Neuronal stem cell (in vitro differentiated cells): Measurements from ENCODE around the gene TNFRSF17.
"Not testable (repeated sequence)": the region's sequence is repeated elsewhere in the genome, so short reads cannot be mapped to it uniquely, and the experiment has no call there.

Experiments used
- DNase-seq: peaks from one replicate; pipeline ENCODE4 v3.0.0-alpha.2; 2013; ENCODE audit warnings: low spot score
- H2AFZ ChIP-seq: one replicate; pipeline ENCODE4 v1.6.1; 2013; ENCODE audit warnings: mild to moderate bottlenecking, low read length, inconsistent platforms
- H2AK5ac ChIP-seq: 2 replicates; pipeline ENCODE4 v1.6.1; 2013; ENCODE audit warnings: low read depth, mild to moderate bottlenecking, inconsistent platforms, low read length, moderate library complexity, mixed read lengths
- H2BK120ac ChIP-seq: 2 replicates; pipeline ENCODE4 v1.6.1; 2013; ENCODE audit warnings: low read depth, mild to moderate bottlenecking, inconsistent platforms, low read length, moderate library complexity, mixed read lengths
- H2BK12ac ChIP-seq: one replicate; pipeline ENCODE4 v1.6.1; 2013; ENCODE audit warnings: low read length, inconsistent platforms
- H2BK15ac ChIP-seq: 2 replicates; pipeline ENCODE4 v1.6.1; 2013; ENCODE audit warnings: mild to moderate bottlenecking, low read length, inconsistent platforms, mixed read lengths
- H2BK5ac ChIP-seq: one replicate; pipeline ENCODE4 v1.6.1; 2013; ENCODE audit warnings: inconsistent platforms, mild to moderate bottlenecking, low read length, moderate library complexity
- H3K14ac ChIP-seq: one replicate; pipeline ENCODE4 v1.6.1; 2013; ENCODE audit warnings: low read length, inconsistent platforms
- H3K18ac ChIP-seq: 2 replicates; pipeline ENCODE4 v1.6.1; 2013; ENCODE audit warnings: low read length, inconsistent platforms
- H3K23ac ChIP-seq: 2 replicates; pipeline ENCODE4 v1.6.1; 2013; ENCODE audit warnings: low read depth, mild to moderate bottlenecking, mixed read lengths, low read length, inconsistent platforms; ENCODE audit not compliant: poor library complexity
- H3K27ac ChIP-seq: replicated peaks from 3 replicates; pipeline ENCODE4 v1.5.1; 2013; ENCODE audit warnings: low read length, inconsistent platforms
- H3K27me3 ChIP-seq, 3 experiments: 2 replicates each; pipeline ENCODE4 v1.6.1; 2013; ENCODE audit warnings: low read length in 3 of 3, mild to moderate bottlenecking in 2 of 3, inconsistent platforms in 1 of 3, low read depth in 1 of 3, mixed read lengths in 1 of 3, moderate library complexity in 1 of 3; ENCODE audit not compliant: control insufficient read depth in 3 of 3, insufficient read depth in 3 of 3
- H3K36me3 ChIP-seq, 2 donors: replicated peaks in 1 of 2; 2 replicates each; pipeline ENCODE4 v1.6.1; 2013; ENCODE audit warnings: low read length in 2 of 2; ENCODE audit not compliant: control insufficient read depth in 2 of 2, insufficient read depth in 2 of 2
- H3K4ac ChIP-seq: 2 replicates; pipeline ENCODE4 v1.6.1; 2013; ENCODE audit warnings: inconsistent platforms, mild to moderate bottlenecking, low read length, moderate library complexity
- H3K4me1 ChIP-seq, 2 donors: 1 replicate in 1 of 2; 2 replicates in 1 of 2; pipeline ENCODE4 v1.6.1; 2013; ENCODE audit warnings: low read length in 2 of 2, low read depth in 1 of 2; ENCODE audit not compliant: control insufficient read depth in 2 of 2, insufficient read depth in 1 of 2
- H3K4me2 ChIP-seq: one replicate; pipeline ENCODE4 v1.6.1; 2013; ENCODE audit warnings: mild to moderate bottlenecking, low read length, inconsistent platforms; ENCODE audit not compliant: insufficient read depth, poor library complexity, severe bottlenecking
- H3K4me3 ChIP-seq, 2 donors: 2 replicates each; pipeline ENCODE4 v1.5.1; 2013; ENCODE audit warnings: low read length in 2 of 2, mild to moderate bottlenecking in 2 of 2, inconsistent platforms in 1 of 2, moderate library complexity in 1 of 2
- H3K79me1 ChIP-seq: one replicate; pipeline ENCODE4 v1.6.1; 2013; ENCODE audit warnings: low read depth, mild to moderate bottlenecking, inconsistent platforms, low read length, moderate library complexity
- H3K9ac ChIP-seq: one replicate; pipeline ENCODE4 v1.6.1; 2013; ENCODE audit warnings: mild to moderate bottlenecking, low read depth, low read length, inconsistent platforms; ENCODE audit not compliant: poor library complexity
- H3K9me3 ChIP-seq, 2 donors: replicated peaks in 1 of 2; 2 replicates each; pipeline versions ENCODE3 to v1.6.1; 2013; ENCODE audit warnings: low read length in 2 of 2, mild to moderate bottlenecking in 2 of 2, inconsistent platforms in 1 of 2, low read depth in 1 of 2, mixed read lengths in 1 of 2, moderate library complexity in 1 of 2; ENCODE audit not compliant: control insufficient read depth in 2 of 2, insufficient read depth in 1 of 2
- H4K8ac ChIP-seq: one replicate; pipeline ENCODE4 v1.6.1; 2013; ENCODE audit warnings: low read depth, mild to moderate bottlenecking, inconsistent platforms, low read length, moderate library complexity
- H4K91ac ChIP-seq: one replicate; pipeline ENCODE4 v1.6.1; 2013; ENCODE audit warnings: low read length, low read depth, mild to moderate bottlenecking, inconsistent platforms; ENCODE audit not compliant: poor library complexity
- WGBS, 2 donors: extraction: QIAGEN DNeasy Blood & Tissue Kit; methylation state at CpG; one replicate each; pipeline ENCODE4 v1.1.7; 2013; ENCODE audit warnings: missing lambda C conversion rate in 2 of 2, mixed read lengths in 1 of 2; ENCODE audit not compliant: insufficient read length in 2 of 2, insufficient replicate concordance in 1 of 2; ENCODE audit errors: extremely low coverage in 2 of 2; 5-methylcytosine and 5-hydroxymethylcytosine counted together

The TNFRSF17 gene

GRCh38 chr16:11962978-11963377, 2.0 kb upstream of the TNFRSF17 start:
- H3K4me1 ChIP-seq, H3K23ac ChIP-seq, H2BK15ac ChIP-seq, H3K36me3 ChIP-seq, H3K14ac ChIP-seq, H3K27ac ChIP-seq, DNase-seq, H2BK5ac ChIP-seq, H3K4me3 ChIP-seq, H2BK120ac ChIP-seq, H3K27me3 ChIP-seq, H3K18ac ChIP-seq, H2BK12ac ChIP-seq, H3K9ac ChIP-seq, H2AK5ac ChIP-seq, H3K4ac ChIP-seq, H4K8ac ChIP-seq, H3K79me1 ChIP-seq, H3K4me2 ChIP-seq, H3K9me3 ChIP-seq, H2AFZ ChIP-seq, H4K91ac ChIP-seq: not testable (repeated sequence)
- WGBS, 2 donors, result no CpG with 5 or more reads among the region's 11 CpGs

- Histone ChIP-seq H3K4me3 (no peak overlapping the region), H2BK5ac (no peak overlapping the region), H2BK120ac (no peak overlapping the region), H3K27ac (no peak overlapping the region), H4K8ac (no peak overlapping the region), H3K79me1 (no peaks in the 10 kb centered on the region), H3K23ac (no peak overlapping the region), H3K18ac (no peak overlapping the region), H3K36me3 (no peaks in the 10 kb centered on the region), H2AK5ac (no peak overlapping the region), H4K91ac (no peak overlapping the region), H2BK12ac (no peak overlapping the region), H3K9ac (no peak overlapping the region), H3K4me1 (peaks cover 0 to 4% of the 10 kb centered on the region in 2 donors), H3K27me3 (no peaks in the 10 kb centered on the region), H2BK15ac (no peak overlapping the region), H3K4me2 (no peak overlapping the region), H3K4ac (no peak overlapping the region), H2AFZ (no peak overlapping the region), H3K9me3 (no peaks in the 10 kb centered on the region), H3K14ac (no peak overlapping the region)
- no CpG with 5 or more reads among the region's 6 CpGs for WGBS, 2 donors
- DNase-seq, result no peak
These were observed 1.3 kb upstream of the TNFRSF17 start for GRCh38 chr16:11963706-11964105.

GRCh38 chr16:11966173-11966572, 1.2 kb downstream of the TNFRSF17 start:
- Histone ChIP-seq H2BK12ac (no peak overlapping the region), H2BK120ac (no peak overlapping the region), H3K4me3 (no peak overlapping the region), H3K79me1 (no peaks in the 10 kb centered on the region), H3K4me2 (no peak overlapping the region), H2BK15ac (no peak overlapping the region), H3K4ac (no peak overlapping the region), H4K8ac (no peak overlapping the region), H2AFZ (no peak overlapping the region), H3K14ac (no peak overlapping the region), H3K27ac (no peak overlapping the region), H3K9ac (no peak overlapping the region), H2AK5ac (no peak overlapping the region), H3K27me3 (no peaks in the 10 kb centered on the region), H3K23ac (no peak overlapping the region), H3K18ac (no peak overlapping the region), H3K4me1 (peaks cover 0 to 4% of the 10 kb centered on the region in 2 donors), H4K91ac (no peak overlapping the region), H3K36me3 (peaks cover 0 to 4% of the 10 kb centered on the region in 2 donors), H3K9me3 (no peaks in the 10 kb centered on the region), H2BK5ac (no peak overlapping the region)
- no peak for DNase-seq
- WGBS, 2 donors, result no CpG with 5 or more reads among the region's 7 CpGs

- Histone ChIP-seq H3K27me3 (no peaks in the 10 kb centered on the region), H3K9ac (no peak overlapping the region), H3K4me2 (no peak overlapping the region), H3K36me3 (peaks cover 0 to 8% of the 10 kb centered on the region in 2 donors), H2BK120ac (no peak overlapping the region), H2BK15ac (no peak overlapping the region), H3K23ac (no peak overlapping the region), H2BK12ac (no peak overlapping the region), H2BK5ac (no peak overlapping the region), H2AFZ (no peak overlapping the region), H3K27ac (no peak overlapping the region), H3K18ac (no peak overlapping the region), H3K79me1 (no peaks in the 10 kb centered on the region), H3K14ac (no peak overlapping the region), H3K4ac (no peak overlapping the region), H3K4me1 (peaks cover 0 to 4% of the 10 kb centered on the region in 2 donors), H3K9me3 (no peaks in the 10 kb centered on the region), H2AK5ac (no peak overlapping the region), H3K4me3 (no peak overlapping the region), H4K8ac (no peak overlapping the region), H4K91ac (no peak overlapping the region)
- DNase-seq, result no peak
- WGBS, 2 donors, result no CpG with 5 or more reads among the region's 17 CpGs
These were observed 2.3 kb downstream of the TNFRSF17 start for GRCh38 chr16:11967195-11967911.
